T-helper 9 cell (primary cell): Measurements from ENCODE around the gene PLAU.
A peak's percentile ranks its signal among the peaks of the same experiment; 100 is the strongest.

Source experiments
- DNase-seq: peaks from one replicate; pipeline ENCODE4 v3.0.0-alpha.2; 2020
- total RNA-seq, 2 donors: gene quantifications; one replicate each; lab custom pipeline; 2026; lab: John Stamatoyannopoulos, UW

PLAU gene
- total RNA-seq: 0.48 to 2.9 reads per million in 2 donors

GRCh38 chr10:73910764-73911552, at the start of gene PLAU:
Gene PLAU (plus strand): TSS chr10:73911132. CDS start chr10:73911556, 424 bp downstream.
- DNase-seq: peak; percentile 29

- no peak for DNase-seq
These were observed 48.9 kb upstream of the PLAU start for GRCh38 chr10:73862011-73862410.

- DNase-seq: no peak
These were observed 47.7 kb upstream of the PLAU start for GRCh38 chr10:73863039-73863817.

- no peak for DNase-seq
These were observed 46.7 kb upstream of the PLAU start for GRCh38 chr10:73864229-73864628.

- DNase-seq: no peak
These were observed 45.8 kb upstream of the PLAU start for GRCh38 chr10:73865107-73865458.

- DNase-seq: peak; percentile 42
These were observed 45.2 kb upstream of the PLAU start for GRCh38 chr10:73865459-73866442.

GRCh38 chr10:73866621-73867020, 44.3 kb upstream of the PLAU start:
- DNase-seq: no peak

- DNase-seq: no peak
These were observed 43.7 kb upstream of the PLAU start for GRCh38 chr10:73867126-73867807.

- no peak for DNase-seq
These were observed 42.9 kb upstream of the PLAU start for GRCh38 chr10:73867871-73868631.

GRCh38 chr10:73868655-73869195, 42.2 kb upstream of the PLAU start:
- DNase-seq: no peak

GRCh38 chr10:73871295-73872189, 39.4 kb upstream of the PLAU start:
- no peak for DNase-seq

GRCh38 chr10:73872190-73872710, 38.7 kb upstream of the PLAU start:
- no peak for DNase-seq

GRCh38 chr10:73873142-73873837, 37.6 kb upstream of the PLAU start:
- no peak for DNase-seq

GRCh38 chr10:73873838-73874215, 37.1 kb upstream of the PLAU start:
- DNase-seq: peak; percentile 27

- DNase-seq: peak; percentile 74
These were observed 36.4 kb upstream of the PLAU start, which contains the start of gene CAMK2G for GRCh38 chr10:73874267-73875138. Gene CAMK2G (minus strand): TSS chr10:73874555. CDS start chr10:73874461, 94 bp downstream.

GRCh38 chr10:73875139-73875475, 35.8 kb upstream of the PLAU start:
- DNase-seq: no peak

- no peak for DNase-seq
These were observed 34.8 kb upstream of the PLAU start for GRCh38 chr10:73876157-73876556.

- DNase-seq: no peak
These were observed 34.4 kb upstream of the PLAU start for GRCh38 chr10:73876566-73876965.
